PC-3 (cell line): Measurements from ENCODE around the gene RIMS4. TPM values are rescaled to one million over a fixed set of nuclear protein-coding genes. Genes with fewer than 3 reads are reported as not detected.

Source experiments
- ATAC-seq: fragments of 200-7000 bp; cut with Tn5 transposase; 2 replicates; pipeline ENCODE4 v1.9.1; 2020; ENCODE audit warnings: mild to moderate bottlenecking, moderate library complexity
- BruUV-seq: library from RNA; stranded (reverse); fragments of 400-500 nt; replicated peaks from 2 replicates; lab custom pipeline; 2021; lab: Mats Ljungman, UMichigan
- CTCF ChIA-PET: fragments of 300-600 bp; sonication (Branson Sonifier 250); formaldehyde crosslinking; loops from one replicate; lab custom pipeline; 2022; ENCODE audit warnings: antibody characterized with exemption; lab: Charles Lee
- POLR2A ChIA-PET: fragments of 300-600 bp; sonication (Branson Sonifier 250); formaldehyde crosslinking; loops from one replicate; lab custom pipeline; 2022; ENCODE audit warnings: antibody characterized with exemption; ENCODE audit not compliant: unreplicated experiment; lab: Charles Lee
- DNase-seq: peaks from one replicate; pipeline ENCODE4 v3.0.0-alpha.2; 2015
- H2AFZ ChIP-seq: fragments of 300-600 bp; sonication (generic); 2 replicates; pipeline ENCODE4 v1.6.0; 2016; ENCODE audit warnings: antibody characterized with exemption, low read length
- H3F3A ChIP-seq: fragments of 300-600 bp; sonication (generic); one replicate; pipeline ENCODE4 v1.6.0; 2017; ENCODE audit warnings: antibody characterized with exemption, low read length, control low read depth, mild to moderate bottlenecking; ENCODE audit not compliant: unreplicated experiment
- H3K27ac ChIP-seq: fragments of 300-600 bp; sonication (generic); 2 replicates; pipeline ENCODE4 v1.5.1; 2016; ENCODE audit warnings: mild to moderate bottlenecking, low read length
- H3K27me3 ChIP-seq: fragments of 300-600 bp; sonication (generic); 2 replicates; pipeline ENCODE4 v1.6.1; 2016; ENCODE audit warnings: low read length, mixed read lengths
- H3K36me3 ChIP-seq: fragments of 300-600 bp; sonication (generic); 2 replicates; pipeline ENCODE4 v1.6.1; 2016; ENCODE audit warnings: low read depth, mixed run types, low read length, mixed read lengths
- H3K4me1 ChIP-seq: fragments of 300-600 bp; sonication (generic); 2 replicates; pipeline ENCODE4 v1.5.1; 2016; ENCODE audit warnings: low read length; ENCODE audit not compliant: insufficient read depth
- H3K4me2 ChIP-seq: fragments of 300-600 bp; sonication (generic); 2 replicates; pipeline ENCODE4 v1.6.0; 2016; ENCODE audit warnings: low read length
- H3K4me3 ChIP-seq: fragments of 300-600 bp; sonication (generic); 2 replicates; pipeline ENCODE4 v1.5.1; 2016; ENCODE audit warnings: mild to moderate bottlenecking, low read length, mixed read lengths
- H3K79me2 ChIP-seq: fragments of 300-600 bp; sonication (generic); 2 replicates; pipeline ENCODE4 v1.6.1; 2017; ENCODE audit warnings: low read length, mixed read lengths
- H3K9ac ChIP-seq: fragments of 300-600 bp; sonication (generic); 2 replicates; pipeline ENCODE4 v1.6.0; 2016; ENCODE audit warnings: mild to moderate bottlenecking, low read length
- H3K9me2 ChIP-seq: fragments of 300-600 bp; sonication (generic); replicated peaks from 2 replicates; pipeline ENCODE4 v1.6.1; 2016; ENCODE audit warnings: mixed run types, low read length, mixed read lengths
- H3K9me3 ChIP-seq: fragments of 300-600 bp; sonication (generic); 2 replicates; pipeline ENCODE4 v1.6.1; 2016; ENCODE audit warnings: low read length, mixed read lengths
- H4K20me1 ChIP-seq: fragments of 300-600 bp; sonication (generic); 2 replicates; pipeline ENCODE4 v1.6.1; 2016; ENCODE audit warnings: low read length, mixed read lengths
- EZH2 ChIP-seq: fragments of 300-600 bp; sonication (generic); IDR thresholded peaks from one replicate; pipeline ENCODE4 v1.6.1; 2017; ENCODE audit warnings: antibody characterized with exemption, mild to moderate bottlenecking, low read length; ENCODE audit not compliant: unreplicated experiment
- EZH2phosphoT487 ChIP-seq: fragments of 300-600 bp; sonication (generic); IDR thresholded peaks from 2 replicates; pipeline ENCODE4 v1.6.1; 2018; ENCODE audit warnings: mild to moderate bottlenecking, antibody characterized with exemption, low read length, borderline replicate concordance
- intact Hi-C: fragments of 100-400 bp; cut with micrococcal nuclease; formaldehyde crosslinking; loops from 2 replicates; pipeline ENCODE4 v1.9.0; 2023
- total RNA-seq: library from RNA; depleted of rRNA; stranded (reverse); fragments of >200 nt; gene quantifications from 2 replicates; pipeline ENCODE4 v1.2.3, GENCODE V29; 2014
- TF ChIP-seq, protein P1 (sequence below): fragments of 300-600 bp; sonication (generic); conservative IDR thresholded peaks from 2 replicates; pipeline ENCODE4 v1.5.1; 2017; ENCODE audit warnings: antibody characterized with exemption, low read depth, mild to moderate bottlenecking, low read length

RIMS4 gene
- total RNA-seq, 1 experiment from 2014 or later, result 0.04 TPM

DNA sequence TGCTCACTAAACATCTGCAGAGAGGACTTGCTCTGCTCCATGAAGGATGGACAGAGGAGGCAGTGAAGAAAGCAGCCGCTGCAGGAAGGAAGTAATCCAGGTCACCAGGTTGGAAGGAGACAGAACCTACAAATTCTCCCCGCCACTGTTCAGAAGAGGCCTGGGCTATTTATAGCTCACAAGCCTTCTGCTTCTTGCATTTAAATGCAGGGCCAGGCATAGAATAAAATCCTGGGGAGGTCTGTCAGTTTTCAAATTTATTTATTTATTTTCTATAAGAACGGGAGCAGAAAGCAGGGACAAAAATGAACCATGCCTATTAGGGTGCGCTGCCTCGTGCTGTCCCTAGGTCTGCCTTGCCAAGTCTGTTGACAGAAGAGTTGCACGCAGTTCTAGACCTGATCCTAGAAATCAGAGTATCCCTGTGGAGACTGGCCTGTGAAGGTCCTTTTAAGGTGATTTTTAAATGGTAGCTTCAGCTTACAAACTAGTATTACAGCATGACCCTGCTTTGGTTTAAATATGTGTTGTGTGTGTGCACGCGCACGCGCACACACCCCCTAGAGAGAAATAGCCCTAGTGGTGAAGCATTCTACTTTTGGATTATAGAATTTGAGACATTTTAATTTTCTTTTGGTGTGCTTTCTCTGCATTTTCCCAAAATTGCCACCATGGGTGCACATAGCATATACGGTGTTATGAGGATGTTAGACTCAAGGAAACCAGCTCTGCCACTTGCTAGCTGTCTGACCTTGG lies 19.5 kb downstream of the RIMS4 start:
- Histone ChIP-seq H3K27ac (no peak overlapping the region), H3K9me3 (no peaks in the 10 kb centered on the region), H2AFZ (no peak overlapping the region), H4K20me1 (no peaks in the 10 kb centered on the region), H3K27me3 (peaks cover 72% of the 10 kb centered on the region), H3K9me2 (no peaks in the 10 kb centered on the region), H3K9ac (no peak overlapping the region), H3K4me3 (no peak overlapping the region), H3K4me2 (no peak overlapping the region), H3F3A (no peaks in the 10 kb centered on the region), H3K79me2 (no peaks in the 10 kb centered on the region), H3K36me3 (no peaks in the 10 kb centered on the region), H3K4me1 (no peaks in the 10 kb centered on the region)
- TF ChIP-seq EZH2, result no peak
- TF ChIP-seq, protein P1, sequence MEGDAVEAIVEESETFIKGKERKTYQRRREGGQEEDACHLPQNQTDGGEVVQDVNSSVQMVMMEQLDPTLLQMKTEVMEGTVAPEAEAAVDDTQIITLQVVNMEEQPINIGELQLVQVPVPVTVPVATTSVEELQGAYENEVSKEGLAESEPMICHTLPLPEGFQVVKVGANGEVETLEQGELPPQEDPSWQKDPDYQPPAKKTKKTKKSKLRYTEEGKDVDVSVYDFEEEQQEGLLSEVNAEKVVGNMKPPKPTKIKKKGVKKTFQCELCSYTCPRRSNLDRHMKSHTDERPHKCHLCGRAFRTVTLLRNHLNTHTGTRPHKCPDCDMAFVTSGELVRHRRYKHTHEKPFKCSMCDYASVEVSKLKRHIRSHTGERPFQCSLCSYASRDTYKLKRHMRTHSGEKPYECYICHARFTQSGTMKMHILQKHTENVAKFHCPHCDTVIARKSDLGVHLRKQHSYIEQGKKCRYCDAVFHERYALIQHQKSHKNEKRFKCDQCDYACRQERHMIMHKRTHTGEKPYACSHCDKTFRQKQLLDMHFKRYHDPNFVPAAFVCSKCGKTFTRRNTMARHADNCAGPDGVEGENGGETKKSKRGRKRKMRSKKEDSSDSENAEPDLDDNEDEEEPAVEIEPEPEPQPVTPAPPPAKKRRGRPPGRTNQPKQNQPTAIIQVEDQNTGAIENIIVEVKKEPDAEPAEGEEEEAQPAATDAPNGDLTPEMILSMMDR, result no peak
- TF ChIP-seq EZH2phosphoT487, result no peak
- ATAC-seq, result no peak
- intact Hi-C loops, result no loop called here
- no TSS peak for BruUV-seq
- POLR2A ChIA-PET, result no interaction called here
- DNase-seq, result no peak
- CTCF ChIA-PET, result no interaction called here

DNA sequence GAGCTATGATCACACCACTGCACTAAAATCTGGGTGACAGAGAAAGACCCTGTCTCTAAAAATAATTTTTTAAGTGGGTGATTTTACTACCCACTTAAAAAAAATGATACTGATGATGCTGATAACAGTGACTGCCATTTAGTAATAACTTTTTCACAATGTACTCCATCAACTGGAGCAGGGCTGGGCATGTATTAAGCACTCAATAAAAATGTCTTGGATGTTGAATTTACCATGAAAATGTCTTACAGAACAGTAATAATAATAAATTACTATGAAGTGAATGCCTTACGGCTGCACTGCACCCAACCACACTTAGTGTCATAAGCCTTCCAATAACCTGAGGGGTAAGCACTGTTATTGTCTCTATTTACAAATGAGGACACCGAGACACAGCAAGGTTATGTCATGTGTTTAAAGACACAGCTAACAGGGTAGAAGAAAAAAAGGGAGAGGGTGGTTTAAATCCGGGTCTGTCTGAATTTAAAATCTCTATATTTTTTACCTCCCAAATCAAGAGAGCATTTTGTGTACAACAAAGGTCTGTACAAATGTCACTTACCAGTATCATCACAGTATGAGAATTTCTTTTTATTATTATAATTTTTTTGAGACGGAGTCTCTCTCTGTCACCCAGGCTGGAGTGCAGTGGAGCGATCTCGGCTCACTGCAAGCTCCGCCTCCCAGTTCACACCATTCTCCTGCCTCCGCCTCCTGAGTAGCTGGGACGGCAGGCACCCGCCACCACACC lies 21.5 kb downstream of the RIMS4 start:
- Histone ChIP-seq H3K9ac (no peak overlapping the region), H3K4me1 (no peaks in the 10 kb centered on the region), H3K4me3 (no peak overlapping the region), H2AFZ (no peak overlapping the region), H3K9me2 (no peaks in the 10 kb centered on the region), H3K27ac (no peak overlapping the region), H3K36me3 (no peaks in the 10 kb centered on the region), H3F3A (no peaks in the 10 kb centered on the region), H3K27me3 (peaks cover 72% of the 10 kb centered on the region), H3K79me2 (no peaks in the 10 kb centered on the region), H3K9me3 (no peaks in the 10 kb centered on the region), H3K4me2 (no peak overlapping the region), H4K20me1 (no peaks in the 10 kb centered on the region)
- TF ChIP-seq EZH2, result no peak
- ATAC-seq, result no peak
- CTCF ChIA-PET, result no interaction called here
- DNase-seq, result no peak
- POLR2A ChIA-PET, result no interaction called here
- BruUV-seq, result no TSS peak
- intact Hi-C loops, result no loop called here

DNA sequence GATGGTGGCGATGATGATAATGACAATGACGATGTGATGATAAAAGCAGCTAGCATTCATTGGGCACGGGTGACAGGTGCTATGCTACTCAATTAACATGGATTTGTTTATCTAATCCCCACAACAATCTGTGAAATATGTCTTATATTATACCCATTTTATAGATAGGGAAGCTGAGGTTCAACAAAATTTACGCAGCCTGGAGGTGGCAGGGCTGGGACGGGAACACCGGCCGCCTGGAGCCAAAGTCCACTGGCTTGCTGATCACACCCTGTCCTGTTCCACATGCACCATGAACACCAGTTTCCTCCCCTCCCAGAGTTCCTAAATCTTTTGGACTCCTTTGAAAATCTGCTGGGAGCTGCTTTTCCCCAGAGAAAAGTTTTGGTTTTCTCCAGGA lies 23.0 kb downstream of the RIMS4 start:
- H3K9me3 ChIP-seq, result no peaks in the 10 kb centered on the region
- no peaks in the 10 kb centered on the region for H3F3A ChIP-seq
- H3K79me2 ChIP-seq, result no peaks in the 10 kb centered on the region
- BruUV-seq, result no TSS peak
- H4K20me1 ChIP-seq, result no peaks in the 10 kb centered on the region
- CTCF ChIA-PET, result no interaction called here
- H3K36me3 ChIP-seq, result no peaks in the 10 kb centered on the region
- no peak overlapping the region for H3K27ac ChIP-seq
- H3K4me3 ChIP-seq, result no peak overlapping the region
- peaks cover 65% of the 10 kb centered on the region for H3K27me3 ChIP-seq
- TF ChIP-seq, protein P1, result no peak
- no peak for TF ChIP-seq EZH2phosphoT487
- no peak for TF ChIP-seq EZH2
- ATAC-seq (no peak), DNase-seq (no peak)
- H2AFZ ChIP-seq, result no peak overlapping the region
- H3K9me2 ChIP-seq, result no peaks in the 10 kb centered on the region
- no peak overlapping the region for H3K4me2 ChIP-seq
- no peaks in the 10 kb centered on the region for H3K4me1 ChIP-seq
- POLR2A ChIA-PET, result no interaction called here
- intact Hi-C loops, result no loop called here
- H3K9ac ChIP-seq, result no peak overlapping the region
